DOHH2 (cell line): ENCODE data around the gene SLC26A2.

Source experiments
- H3F3A ChIP-seq: fragments of 200-600 bp; sonication (generic), shearing (Covaris generic); 2 replicates; pipeline ENCODE4 v1.6.0; 2016; ENCODE audit warnings: antibody characterized with exemption, mild to moderate bottlenecking; ENCODE audit not compliant: control insufficient read depth, insufficient read depth
- H3K27ac ChIP-seq: fragments of 200-600 bp; sonication (generic); 2 replicates; pipeline ENCODE4 v1.5.1; 2014; ENCODE audit warnings: low read depth, mild to moderate bottlenecking, low read length, moderate library complexity
- H3K27me3 ChIP-seq: fragments of 200-600 bp; sonication (generic); 2 replicates; pipeline ENCODE4 v1.6.1; 2014; ENCODE audit warnings: mild to moderate bottlenecking, low read length, mixed read lengths; ENCODE audit not compliant: control insufficient read depth
- H3K36me3 ChIP-seq: fragments of 200-600 bp; sonication (generic); 2 replicates; pipeline ENCODE4 v1.6.1; 2014; ENCODE audit warnings: mild to moderate bottlenecking, low read length, moderate library complexity, mixed read lengths; ENCODE audit not compliant: control insufficient read depth
- H3K4me1 ChIP-seq: fragments of 200-600 bp; sonication (generic); 2 replicates; pipeline ENCODE4 v1.6.1; 2014; ENCODE audit warnings: mild to moderate bottlenecking, low read length, mixed read lengths; ENCODE audit not compliant: control insufficient read depth
- H3K4me2 ChIP-seq: fragments of 200-600 bp; sonication (generic); 2 replicates; pipeline ENCODE4 v1.6.0; 2014; ENCODE audit warnings: mild to moderate bottlenecking, low read length, moderate library complexity
- H3K4me3 ChIP-seq: fragments of 200-600 bp; sonication (generic); 2 replicates; pipeline ENCODE4 v1.5.1; 2014; ENCODE audit warnings: mild to moderate bottlenecking, low read length, mixed read lengths
- H3K79me2 ChIP-seq: fragments of 200-600 bp; sonication (generic); 2 replicates; pipeline ENCODE4 v1.6.1; 2014; ENCODE audit warnings: mild to moderate bottlenecking, low read length, mixed read lengths; ENCODE audit not compliant: control insufficient read depth
- H3K9me2 ChIP-seq: fragments of 200-600 bp; sonication (generic); replicated peaks from 2 replicates; pipeline ENCODE4 v1.6.1; 2014; ENCODE audit warnings: mild to moderate bottlenecking, low read length, mixed read lengths; ENCODE audit not compliant: control insufficient read depth
- H3K9me3 ChIP-seq: fragments of 200-600 bp; sonication (generic); 2 replicates; pipeline ENCODE4 v1.6.1; 2014; ENCODE audit warnings: antibody characterized with exemption, low read length, mixed read lengths; ENCODE audit not compliant: control insufficient read depth, insufficient read depth
- H4K20me1 ChIP-seq: fragments of 200-600 bp; sonication (generic); 2 replicates; pipeline ENCODE4 v1.6.0; 2014; ENCODE audit warnings: low read depth, mild to moderate bottlenecking, antibody characterized with exemption, low read length, moderate library complexity; ENCODE audit not compliant: control insufficient read depth, insufficient read depth
- EZH2phosphoT487 ChIP-seq: fragments of 200-600 bp; sonication (generic); IDR thresholded peaks from 2 replicates; pipeline ENCODE4 v1.6.1; 2017; ENCODE audit warnings: borderline replicate concordance, mild to moderate bottlenecking, antibody characterized with exemption, low read length, moderate library complexity, mixed read lengths
- TF ChIP-seq, protein P1 (sequence below): fragments of 200-600 bp; sonication (generic); IDR thresholded peaks from one replicate; pipeline ENCODE4 v1.5.1; 2014; ENCODE audit warnings: antibody characterized with exemption, mild to moderate bottlenecking, low read depth, low read length; ENCODE audit not compliant: poor library complexity, severe bottlenecking

Gene SLC26A2

DNA sequence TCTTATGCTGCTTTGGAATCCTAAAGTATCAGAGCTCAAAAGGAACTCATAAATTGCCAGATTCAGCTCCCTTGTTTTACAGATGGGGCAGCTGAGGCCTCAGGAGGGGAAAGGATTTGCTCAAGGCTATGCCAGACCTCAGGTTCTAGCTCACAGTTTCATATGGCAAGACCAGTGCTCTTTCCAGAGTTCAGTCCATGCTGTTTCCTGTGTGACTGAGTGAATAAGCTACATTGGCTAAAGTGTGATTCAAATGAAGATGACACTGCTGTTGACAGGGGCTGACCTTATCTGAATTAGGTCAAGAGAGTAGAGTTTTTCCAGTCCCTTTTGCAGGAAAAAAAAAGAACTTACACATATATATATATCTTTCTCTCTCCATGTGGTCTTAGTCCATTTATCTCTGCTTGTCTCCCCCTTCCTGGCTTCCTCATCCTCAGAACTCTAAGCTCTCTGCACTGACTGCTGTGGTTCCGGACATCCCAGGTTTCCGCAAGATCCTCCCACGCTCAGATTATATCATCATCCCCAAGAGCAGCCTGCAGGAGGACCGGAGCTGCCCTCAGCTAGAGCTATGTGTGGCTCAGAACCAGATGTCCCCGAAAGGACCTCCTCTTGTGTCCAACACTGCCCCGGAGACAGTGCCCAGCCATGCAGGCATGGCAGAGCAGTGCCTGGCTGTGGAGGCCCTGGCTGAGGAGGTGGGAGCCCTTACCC is 49.3 kb downstream of the SLC26A2 start:
- Histone ChIP-seq H3K27me3 (no peaks in the 10 kb centered on the region), H3K36me3 (peaks cover 95% of the 10 kb centered on the region), H3K4me1 (no peaks in the 10 kb centered on the region), H3K9me2 (no peaks in the 10 kb centered on the region), H3K4me2 (no peak overlapping the region), H3K4me3 (no peak overlapping the region), H3F3A (no peaks in the 10 kb centered on the region), H4K20me1 (peaks cover 3% of the 10 kb centered on the region; the same call in 1 of the 2 replicates), H3K27ac (no peak overlapping the region), H3K79me2 (peaks cover 38% of the 10 kb centered on the region), H3K9me3 (peaks cover 4% of the 10 kb centered on the region; the same call in 1 of the 2 replicates)
- TF ChIP-seq, protein P1, sequence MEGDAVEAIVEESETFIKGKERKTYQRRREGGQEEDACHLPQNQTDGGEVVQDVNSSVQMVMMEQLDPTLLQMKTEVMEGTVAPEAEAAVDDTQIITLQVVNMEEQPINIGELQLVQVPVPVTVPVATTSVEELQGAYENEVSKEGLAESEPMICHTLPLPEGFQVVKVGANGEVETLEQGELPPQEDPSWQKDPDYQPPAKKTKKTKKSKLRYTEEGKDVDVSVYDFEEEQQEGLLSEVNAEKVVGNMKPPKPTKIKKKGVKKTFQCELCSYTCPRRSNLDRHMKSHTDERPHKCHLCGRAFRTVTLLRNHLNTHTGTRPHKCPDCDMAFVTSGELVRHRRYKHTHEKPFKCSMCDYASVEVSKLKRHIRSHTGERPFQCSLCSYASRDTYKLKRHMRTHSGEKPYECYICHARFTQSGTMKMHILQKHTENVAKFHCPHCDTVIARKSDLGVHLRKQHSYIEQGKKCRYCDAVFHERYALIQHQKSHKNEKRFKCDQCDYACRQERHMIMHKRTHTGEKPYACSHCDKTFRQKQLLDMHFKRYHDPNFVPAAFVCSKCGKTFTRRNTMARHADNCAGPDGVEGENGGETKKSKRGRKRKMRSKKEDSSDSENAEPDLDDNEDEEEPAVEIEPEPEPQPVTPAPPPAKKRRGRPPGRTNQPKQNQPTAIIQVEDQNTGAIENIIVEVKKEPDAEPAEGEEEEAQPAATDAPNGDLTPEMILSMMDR = no peak
- no peak for TF ChIP-seq EZH2phosphoT487

DNA sequence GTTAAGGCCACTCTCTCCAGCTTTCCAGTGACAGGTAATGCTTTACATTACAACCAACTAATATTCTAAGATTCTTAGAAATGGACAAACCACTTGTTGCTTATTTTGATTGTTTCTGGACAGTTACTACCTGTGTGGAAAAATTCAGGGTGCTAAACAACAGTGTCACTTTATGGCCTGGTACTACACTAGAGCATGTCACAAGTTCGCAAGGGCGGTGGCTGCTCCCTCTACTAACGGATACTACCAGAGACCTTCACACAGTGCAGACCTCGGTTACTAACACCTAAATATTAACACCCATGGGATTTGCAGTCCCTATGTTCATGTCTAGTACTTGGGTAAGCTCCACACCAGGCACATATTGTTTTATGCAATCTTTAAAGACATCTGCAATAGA is 53.4 kb downstream of the SLC26A2 start:
- Histone ChIP-seq H3K79me2 (peaks cover 6% of the 10 kb centered on the region), H3K9me3 (peaks cover 18% of the 10 kb centered on the region; the same call in 1 of the 2 replicates), H3K4me2 (no peak overlapping the region), H4K20me1 (no peaks in the 10 kb centered on the region), H3K36me3 (peaks cover 99% of the 10 kb centered on the region), H3K9me2 (no peaks in the 10 kb centered on the region), H3F3A (no peaks in the 10 kb centered on the region), H3K27ac (no peak overlapping the region), H3K27me3 (no peaks in the 10 kb centered on the region), H3K4me3 (no peak overlapping the region), H3K4me1 (no peaks in the 10 kb centered on the region)
- no peak for TF ChIP-seq EZH2phosphoT487
- TF ChIP-seq, protein P1 = no peak

DNA sequence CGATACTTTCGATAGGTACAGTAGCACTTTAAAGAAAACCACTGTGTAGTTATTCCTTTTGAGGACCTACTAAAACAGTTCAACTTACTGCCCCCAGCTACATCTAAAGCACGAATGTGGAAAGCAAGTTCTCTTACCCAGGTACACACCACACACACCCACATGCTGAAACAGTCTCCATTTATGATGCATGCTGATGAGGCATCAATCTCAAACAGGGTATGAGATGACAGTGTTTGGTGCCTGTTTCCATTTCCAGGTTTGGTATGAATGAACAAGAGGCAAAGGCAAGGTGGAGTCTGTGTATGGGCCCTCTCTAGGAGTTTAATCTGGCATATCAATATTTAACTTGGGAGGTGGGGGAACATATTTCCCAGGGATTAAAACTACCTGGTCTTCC is 53.9 kb downstream of the SLC26A2 start:
- peaks cover 6% of the 10 kb centered on the region for H3K79me2 ChIP-seq
- H3F3A ChIP-seq = no peaks in the 10 kb centered on the region
- no peak overlapping the region for H3K27ac ChIP-seq
- no peaks in the 10 kb centered on the region for H3K4me1 ChIP-seq
- H4K20me1 ChIP-seq = no peaks in the 10 kb centered on the region
- TF ChIP-seq, protein P1 = no peak
- no peak for TF ChIP-seq EZH2phosphoT487
- H3K9me3 ChIP-seq = peaks cover 18% of the 10 kb centered on the region; the same call in 1 of the 2 replicates
- no peak overlapping the region for H3K4me3 ChIP-seq
- peaks cover 99% of the 10 kb centered on the region for H3K36me3 ChIP-seq
- H3K27me3 ChIP-seq = no peaks in the 10 kb centered on the region
- no peak overlapping the region for H3K4me2 ChIP-seq
- H3K9me2 ChIP-seq = no peaks in the 10 kb centered on the region
